Mesenchymal stem cell (in vitro differentiated cells and primary cell): ENCODE data around the gene RANBP1.

Experiments
- DNase-seq: peaks from one replicate; pipeline ENCODE4 v3.0.0-alpha.2; 2013
- H2AFZ ChIP-seq: one replicate; pipeline ENCODE4 v1.6.1; 2013; ENCODE audit warnings: low read depth, mild to moderate bottlenecking, control low read depth, inconsistent platforms, low read length, moderate library complexity
- H2AK5ac ChIP-seq: 2 replicates; pipeline ENCODE4 v1.6.1; 2013; ENCODE audit warnings: low read length, moderate library complexity, mild to moderate bottlenecking, inconsistent platforms; ENCODE audit not compliant: severe bottlenecking
- H2BK120ac ChIP-seq: one replicate; pipeline ENCODE4 v1.6.1; 2013; ENCODE audit warnings: low read depth, mild to moderate bottlenecking, inconsistent platforms, low read length, moderate library complexity
- H2BK12ac ChIP-seq, 2 experiments: one replicate each; pipeline ENCODE4 v1.6.1; 2013; ENCODE audit warnings: inconsistent platforms in 2 of 2, low read length in 2 of 2, mild to moderate bottlenecking in 2 of 2, moderate library complexity in 2 of 2, control low read depth in 1 of 2
- H2BK15ac ChIP-seq: one replicate; pipeline ENCODE4 v1.6.1; 2013; ENCODE audit warnings: mild to moderate bottlenecking, low read depth, inconsistent platforms; ENCODE audit not compliant: poor library complexity, severe bottlenecking
- H2BK5ac ChIP-seq: 2 replicates; pipeline ENCODE4 v1.6.1; 2013; ENCODE audit warnings: low read depth, mild to moderate bottlenecking, low read length, control low read depth, inconsistent platforms; ENCODE audit not compliant: poor library complexity, severe bottlenecking
- H3K14ac ChIP-seq, 2 experiments: one replicate each; pipeline ENCODE4 v1.6.1; 2013; ENCODE audit warnings: inconsistent platforms in 2 of 2, low read length in 2 of 2, control low read depth in 1 of 2, mild to moderate bottlenecking in 1 of 2, moderate library complexity in 1 of 2
- H3K18ac ChIP-seq, 2 experiments: one replicate each; pipeline ENCODE4 v1.6.1; 2013; ENCODE audit warnings: inconsistent platforms in 2 of 2, low read length in 2 of 2, control low read depth in 1 of 2, low read depth in 1 of 2, mild to moderate bottlenecking in 1 of 2
- H3K23ac ChIP-seq, 2 experiments: one replicate each; pipeline ENCODE4 v1.6.1; 2013; ENCODE audit warnings: inconsistent platforms in 2 of 2, low read length in 2 of 2, mild to moderate bottlenecking in 2 of 2, moderate library complexity in 2 of 2, control low read depth in 1 of 2
- H3K27ac ChIP-seq: 2 replicates; pipeline ENCODE4 v1.5.1; 2013; ENCODE audit warnings: mild to moderate bottlenecking, moderate library complexity, low read length, control low read depth, inconsistent platforms; ENCODE audit not compliant: poor library complexity, severe bottlenecking
- H3K27me3 ChIP-seq, 2 experiments: 2 replicates each; pipeline versions ENCODE4 v1.6.1 to v1.7.0; 2013; ENCODE audit warnings: low read length in 2 of 2, mild to moderate bottlenecking in 2 of 2, moderate library complexity in 2 of 2, control low read depth in 1 of 2, inconsistent platforms in 1 of 2; ENCODE audit not compliant: control insufficient read depth in 1 of 2, insufficient read depth in 1 of 2
- H3K36me3 ChIP-seq, 2 experiments: 2 replicates each; pipeline versions ENCODE4 v1.6.1 to v1.7.0; 2013; ENCODE audit warnings: low read length in 2 of 2, control low read depth in 1 of 2, inconsistent platforms in 1 of 2, low read depth in 1 of 2, mild to moderate bottlenecking in 1 of 2; ENCODE audit not compliant: insufficient read depth in 2 of 2, control insufficient read depth in 1 of 2
- H3K4ac ChIP-seq, 2 experiments: one replicate each; pipeline ENCODE4 v1.6.1; 2013; ENCODE audit warnings: inconsistent platforms in 2 of 2, low read length in 2 of 2, mild to moderate bottlenecking in 2 of 2, moderate library complexity in 2 of 2, control low read depth in 1 of 2, low read depth in 1 of 2
- H3K4me1 ChIP-seq: 2 replicates; pipeline ENCODE4 v1.6.1; 2013; ENCODE audit warnings: low read depth, low read length, control low read depth; ENCODE audit not compliant: control insufficient read depth, insufficient read depth
- H3K4me2 ChIP-seq: 2 replicates; pipeline ENCODE4 v1.6.1; 2013; ENCODE audit warnings: low read length, mild to moderate bottlenecking, inconsistent platforms; ENCODE audit not compliant: poor library complexity, severe bottlenecking
- H3K4me3 ChIP-seq, 2 experiments: 2 replicates each; pipeline versions ENCODE4 v1.5.1 to v1.7.0; 2013; ENCODE audit warnings: low read length in 2 of 2, mild to moderate bottlenecking in 2 of 2, control low read depth in 1 of 2, low read depth in 1 of 2; ENCODE audit not compliant: insufficient read depth in 1 of 2
- H3K79me1 ChIP-seq: replicated peaks from 2 replicates; pipeline ENCODE4 v1.6.1; 2013; ENCODE audit warnings: mild to moderate bottlenecking, control low read depth, low read length, inconsistent platforms; ENCODE audit not compliant: poor library complexity, severe bottlenecking
- H3K9ac ChIP-seq: 2 replicates; pipeline ENCODE4 v1.7.0; 2013; ENCODE audit warnings: mild to moderate bottlenecking, low read length, moderate library complexity
- H3K9me3 ChIP-seq: 2 replicates; pipeline ENCODE4 v1.7.0; 2013; ENCODE audit warnings: mild to moderate bottlenecking, low read length; ENCODE audit not compliant: control insufficient read depth
- H4K8ac ChIP-seq: one replicate; pipeline ENCODE4 v1.6.1; 2013; ENCODE audit warnings: inconsistent platforms, mild to moderate bottlenecking, low read length, moderate library complexity
- H4K91ac ChIP-seq: one replicate; pipeline ENCODE4 v1.6.1; 2013; ENCODE audit warnings: mild to moderate bottlenecking, low read length, inconsistent platforms
- WGBS: methylation state at CpG from one replicate; pipeline ENCODE4 v1.1.7; 2013; ENCODE audit warnings: mixed read lengths; 5-methylcytosine and 5-hydroxymethylcytosine counted together

Gene RANBP1

GRCh38 chr22:20114506-20115475 lies 1.1 kb upstream of the RANBP1 start:
- Histone ChIP-seq H3K23ac (peak overlapping the region in 1 of 2 experiments; percentile 16), H3K27ac (no peak overlapping the region), H3K27me3 (no peaks in the 10 kb centered on the region), H3K36me3 (peaks cover 65 to 73% of the 10 kb centered on the region in 2 experiments), H3K9me3 (no peaks in the 10 kb centered on the region), H2BK120ac (no peak overlapping the region), H2AFZ (no peak overlapping the region), H3K4me3 (no peak overlapping the region), H3K4ac (peak overlapping the region in 1 of 2 experiments; percentile 15), H2BK5ac (no peak overlapping the region), H4K8ac (no peak overlapping the region), H4K91ac (peak overlapping the region; percentile 31), H3K18ac (no peak overlapping the region), H3K9ac (peak overlapping the region; percentile 98), H3K4me1 (peaks cover 31% of the 10 kb centered on the region), H2AK5ac (no peak overlapping the region), H3K14ac (no peak overlapping the region), H3K79me1 (peaks cover 41% of the 10 kb centered on the region), H3K4me2 (no peak overlapping the region), H2BK12ac (no peak overlapping the region), H2BK15ac (no peak overlapping the region)
- DNase-seq = no peak
- 96% methylated on average over 36 of the region's 36 CpGs for WGBS

DNA sequence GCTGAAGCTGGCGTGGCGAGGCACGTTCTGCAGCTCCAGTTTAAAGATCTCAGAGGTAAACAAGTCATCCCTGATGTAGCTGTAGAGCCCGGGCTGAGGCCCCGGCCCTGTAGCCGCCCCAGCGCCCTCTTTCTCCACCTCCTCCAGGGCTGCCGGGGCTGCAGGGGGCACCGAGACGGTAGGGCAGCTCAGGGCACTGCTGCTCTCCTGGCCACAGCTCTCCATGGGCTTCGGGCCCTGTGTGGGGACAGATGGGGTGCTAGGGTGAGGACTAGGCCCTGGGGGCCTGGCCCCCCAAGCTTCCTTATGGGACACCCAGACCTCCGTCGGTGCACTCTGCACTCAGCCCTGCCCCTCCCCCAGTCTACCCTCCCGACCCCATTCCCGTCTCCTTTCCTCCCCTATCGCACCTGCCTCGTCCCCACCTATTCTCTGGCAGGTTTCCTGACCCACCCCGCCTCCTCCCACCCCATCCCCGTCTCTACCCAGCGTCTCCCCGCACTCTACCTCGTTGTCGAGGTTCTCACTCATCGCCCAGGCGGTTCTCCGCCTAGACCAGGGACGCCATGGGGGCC lies 559 bp downstream of the RANBP1 start:
- H3K14ac ChIP-seq = peak overlapping the region; percentile 87 to 98
- peak overlapping the region in 1 of 2 experiments; percentile 66 for H3K23ac ChIP-seq
- peak overlapping the region; percentile 98 for H3K4me2 ChIP-seq
- peak overlapping the region; percentile 57 for H3K27ac ChIP-seq
- DNase-seq = no peak
- H3K18ac ChIP-seq = peak overlapping the region; percentile 96
- peak overlapping the region; percentile 79 for H2AK5ac ChIP-seq
- no peaks in the 10 kb centered on the region for H3K27me3 ChIP-seq
- H3K4me1 ChIP-seq = peaks cover 31% of the 10 kb centered on the region
- H3K9ac ChIP-seq = peak overlapping the region; percentile 98
- H2BK12ac ChIP-seq = peak overlapping the region; percentile 31 to 71
- H3K4me3 ChIP-seq = peak overlapping the region; percentile 96
- peak overlapping the region; percentile 89 to 96 for H3K4ac ChIP-seq
- H2AFZ ChIP-seq = peak overlapping the region; percentile 85
- H2BK5ac ChIP-seq = peak overlapping the region; percentile 77
- peaks cover 39% of the 10 kb centered on the region for H3K79me1 ChIP-seq
- H4K8ac ChIP-seq = peak overlapping the region; percentile 99
- peak overlapping the region; percentile 78 for H2BK15ac ChIP-seq
- no peaks in the 10 kb centered on the region for H3K9me3 ChIP-seq
- peak overlapping the region; percentile 98 for H2BK120ac ChIP-seq
- H4K91ac ChIP-seq = peak overlapping the region; percentile 96
- WGBS = 24% methylated on average over 23 of the region's 27 CpGs
- peaks cover 61 to 73% of the 10 kb centered on the region in 2 experiments for H3K36me3 ChIP-seq

DNA sequence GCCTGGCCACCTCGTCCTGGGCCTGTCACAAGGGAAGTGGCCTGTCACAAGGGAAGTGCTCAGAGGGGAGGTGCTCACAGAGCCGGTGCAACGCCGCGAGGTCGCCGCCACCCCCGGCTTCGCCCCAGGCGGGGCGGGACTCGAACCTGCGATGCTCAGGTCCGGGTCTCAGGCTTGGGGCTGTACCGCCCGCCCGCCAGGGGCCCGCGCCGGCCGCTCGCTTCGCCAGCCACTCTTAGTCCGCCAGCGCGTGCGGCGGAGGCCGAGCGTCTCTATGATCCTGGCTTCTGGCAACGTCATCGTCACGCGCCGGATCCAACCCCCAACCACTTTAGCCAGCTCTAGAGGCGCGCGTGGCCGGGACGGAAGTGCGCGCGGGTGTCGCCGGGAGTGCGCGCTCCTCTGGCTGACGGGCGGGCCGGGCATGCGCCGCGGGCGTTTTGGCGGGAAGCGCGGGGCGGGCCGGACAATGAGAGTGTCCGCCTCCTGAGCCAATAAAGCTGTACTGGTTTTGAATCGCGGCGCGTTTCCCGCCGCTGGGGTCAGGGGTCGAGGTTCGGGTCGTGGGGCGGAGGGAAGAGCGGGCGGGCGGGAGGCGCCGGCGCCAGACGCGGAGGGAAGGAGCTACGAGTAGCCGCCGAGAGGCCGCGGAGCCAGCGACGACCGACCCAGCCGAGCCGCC lies 1.2 kb downstream of the RANBP1 start, which contains the start of gene TRMT2A:
TRMT2A (minus strand) TSS at position 276 of the 682 bp plus-strand sequence. CDS start 320 bp downstream, outside the sequence.
- Histone ChIP-seq H2AFZ (peak within 1 kb of the TSS; percentile 85), H3K4me2 (peak within 1 kb of the TSS; percentile 98), H2BK120ac (peak within 1 kb of the TSS; percentile 98), H2BK5ac (peak within 1 kb of the TSS; percentile 77), H4K8ac (peak within 1 kb of the TSS; percentile 99), H3K27me3 (no peaks in the 10 kb centered on the region), H4K91ac (peak within 1 kb of the TSS; percentile 96), H2AK5ac (peak within 1 kb of the TSS; percentile 79), H2BK12ac (peak within 1 kb of the TSS; percentile 31 to 71), H3K79me1 (peaks cover 36% of the 10 kb centered on the region), H3K4me1 (peaks cover 28% of the 10 kb centered on the region), H2BK15ac (peak within 1 kb of the TSS; percentile 78), H3K27ac (peak within 1 kb of the TSS; percentile 58), H3K9me3 (no peaks in the 10 kb centered on the region), H3K23ac (peak within 1 kb of the TSS in 1 of 2 experiments; percentile 73), H3K14ac (peak within 1 kb of the TSS; percentile 87 to 98), H3K36me3 (peaks cover 62 to 73% of the 10 kb centered on the region in 2 experiments), H3K4me3 (peak within 1 kb of the TSS; percentile 96), H3K4ac (peak within 1 kb of the TSS; percentile 89 to 96), H3K18ac (peak within 1 kb of the TSS; percentile 96), H3K9ac (peak within 1 kb of the TSS; percentile 98)
- under 1% methylated on average over 55 of the region's 88 CpGs for WGBS
- peak; percentile 98 for DNase-seq
